GM13977 (cell line): ENCODE measurements around the gene R3HDML.
"Not testable (repeated sequence)": the region's sequence is repeated elsewhere in the genome, so short reads cannot be mapped to it uniquely, and the experiment has no call there.

ENCODE experiments used
- DNase-seq: peaks from one replicate; pipeline ENCODE4 v3.0.0; 2012; ENCODE audit warnings: low spot score
- in situ Hi-C: fragments of 300-500 bp; cut with MboI; formaldehyde crosslinking; loops from one replicate; pipeline ENCODE4 v1.12.0; 2022; ENCODE audit warnings: low sequenced_read_pairs, low pct_unique_long_range_greater_than_20kb, mixed read lengths, inconsistent platforms; ENCODE audit not compliant: unreplicated experiment
- TF ChIP-seq, protein P1 (sequence below): IDR thresholded peaks from 2 replicates; pipeline ENCODE4 v1.5.1; 2012; ENCODE audit warnings: mild to moderate bottlenecking, control low read depth; ENCODE audit not compliant: insufficient read depth; ENCODE audit errors: extremely low read depth, missing control alignments

R3HDML gene

DNA sequence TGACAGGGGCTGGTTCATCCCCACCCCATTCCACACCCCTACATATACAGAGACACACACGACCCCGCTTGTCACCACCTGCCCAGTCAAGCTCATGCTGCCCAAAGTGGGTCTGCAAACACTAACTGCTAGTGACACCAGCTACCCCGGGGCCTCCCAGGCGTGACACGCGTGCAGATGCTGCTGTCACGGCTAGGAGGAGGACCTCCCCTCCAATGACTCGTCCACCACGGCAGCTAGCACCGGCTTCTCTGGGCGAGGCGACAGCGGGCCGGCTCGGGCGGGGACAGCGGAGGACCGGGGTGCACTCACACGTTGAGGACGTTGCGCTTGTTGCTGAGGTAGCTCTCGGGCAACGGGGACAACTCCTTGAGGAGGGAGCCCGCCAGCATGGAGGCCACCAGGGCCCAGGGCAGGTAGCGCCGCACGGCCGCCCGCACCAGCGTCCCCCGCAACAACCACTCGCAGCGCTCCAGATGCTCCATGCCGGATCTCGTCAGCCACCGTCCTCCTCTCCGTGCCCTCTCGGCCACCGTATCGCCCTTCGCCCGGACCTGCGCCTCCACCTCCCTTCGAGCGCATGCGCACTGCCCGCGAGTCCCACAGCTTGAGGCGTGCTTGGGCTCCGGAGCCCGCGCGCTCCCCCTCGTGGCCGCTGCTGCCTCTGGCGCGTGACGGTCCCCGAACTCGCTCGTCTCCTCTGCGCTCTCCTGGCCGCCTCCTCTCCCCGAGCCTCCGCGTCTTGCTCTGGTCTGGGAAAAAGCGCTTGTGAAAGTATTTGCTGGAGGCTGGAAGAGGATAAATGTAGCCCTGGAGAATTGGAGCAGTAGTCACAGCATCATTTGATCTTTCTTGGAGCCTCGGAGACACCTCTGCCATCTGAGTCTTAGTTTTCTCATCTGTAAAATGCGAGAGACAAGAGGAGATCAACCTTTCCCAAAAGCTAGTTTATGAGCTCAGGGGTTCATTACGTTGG lies 25.9 kb upstream of the R3HDML start, which contains the start of gene FITM2:
TSS of gene FITM2 (minus strand) at position 539 of the 976 bp plus-strand sequence. CDS start at position 485, 54 bp downstream.
- TF ChIP-seq, protein P1, sequence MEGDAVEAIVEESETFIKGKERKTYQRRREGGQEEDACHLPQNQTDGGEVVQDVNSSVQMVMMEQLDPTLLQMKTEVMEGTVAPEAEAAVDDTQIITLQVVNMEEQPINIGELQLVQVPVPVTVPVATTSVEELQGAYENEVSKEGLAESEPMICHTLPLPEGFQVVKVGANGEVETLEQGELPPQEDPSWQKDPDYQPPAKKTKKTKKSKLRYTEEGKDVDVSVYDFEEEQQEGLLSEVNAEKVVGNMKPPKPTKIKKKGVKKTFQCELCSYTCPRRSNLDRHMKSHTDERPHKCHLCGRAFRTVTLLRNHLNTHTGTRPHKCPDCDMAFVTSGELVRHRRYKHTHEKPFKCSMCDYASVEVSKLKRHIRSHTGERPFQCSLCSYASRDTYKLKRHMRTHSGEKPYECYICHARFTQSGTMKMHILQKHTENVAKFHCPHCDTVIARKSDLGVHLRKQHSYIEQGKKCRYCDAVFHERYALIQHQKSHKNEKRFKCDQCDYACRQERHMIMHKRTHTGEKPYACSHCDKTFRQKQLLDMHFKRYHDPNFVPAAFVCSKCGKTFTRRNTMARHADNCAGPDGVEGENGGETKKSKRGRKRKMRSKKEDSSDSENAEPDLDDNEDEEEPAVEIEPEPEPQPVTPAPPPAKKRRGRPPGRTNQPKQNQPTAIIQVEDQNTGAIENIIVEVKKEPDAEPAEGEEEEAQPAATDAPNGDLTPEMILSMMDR = peak; percentile 99
- in situ Hi-C loops = loop anchor here (10.0 kb wide), 1 partner anchor 96 kb away; the partner anchor contains the start of gene OSER1
- peak; percentile 99 for DNase-seq

DNA sequence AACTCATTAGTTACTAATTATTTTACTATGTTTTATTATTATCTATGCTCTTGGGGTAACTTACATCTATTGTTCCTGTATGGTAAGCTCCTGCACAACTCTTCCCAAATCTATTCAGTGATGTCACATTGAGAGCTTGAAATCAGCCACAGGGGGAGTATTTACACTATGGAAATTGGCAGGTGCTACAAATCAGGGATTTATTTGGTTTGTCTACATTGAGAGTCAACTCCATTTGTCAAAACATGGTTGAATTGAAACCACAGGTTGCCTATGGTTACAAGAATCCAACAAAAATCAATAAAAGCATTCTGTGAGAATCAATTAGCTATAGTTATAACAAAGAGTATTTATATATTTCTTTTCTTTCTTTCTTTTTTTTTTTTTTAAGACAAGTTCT lies 22.0 kb upstream of the R3HDML start:
- in situ Hi-C loops = loop anchor here (10.0 kb wide), 1 partner anchor 100 kb away; the partner anchor contains the start of gene OSER1
- no peak for DNase-seq
- TF ChIP-seq, protein P1 = no peak

DNA sequence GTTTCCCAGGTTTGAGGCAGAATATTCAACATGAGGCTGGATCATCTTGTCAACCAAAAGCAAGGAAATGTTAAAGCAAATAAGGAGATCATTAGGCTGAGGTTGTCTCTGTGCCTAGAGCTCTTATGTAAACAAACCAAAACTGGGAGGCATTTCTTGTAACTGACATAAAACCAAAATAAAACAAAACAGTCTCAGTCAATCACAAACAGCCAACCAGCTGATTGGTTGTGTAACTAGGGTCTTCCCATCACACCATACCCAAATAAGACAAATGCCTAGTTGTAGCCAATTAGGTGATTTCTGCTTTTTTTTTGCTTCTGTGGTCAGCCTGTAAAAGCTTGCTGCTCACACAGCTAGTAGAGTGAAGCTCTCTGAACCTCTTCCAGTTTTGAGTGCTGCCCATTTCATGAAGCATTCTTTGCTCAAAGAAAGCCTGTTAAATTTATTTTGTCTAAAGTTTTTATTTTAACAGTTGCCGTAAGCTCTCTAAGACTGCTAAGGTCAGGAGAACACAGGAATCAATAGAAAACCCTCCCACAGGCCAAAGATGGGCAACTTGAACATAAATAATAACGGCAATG lies 16.9 kb upstream of the R3HDML start:
- in situ Hi-C loops = loop anchor here (10.0 kb wide), 1 partner anchor 105 kb away; the partner anchor contains the start of gene OSER1
- no peak for DNase-seq
- TF ChIP-seq, protein P1 = no peak

DNA sequence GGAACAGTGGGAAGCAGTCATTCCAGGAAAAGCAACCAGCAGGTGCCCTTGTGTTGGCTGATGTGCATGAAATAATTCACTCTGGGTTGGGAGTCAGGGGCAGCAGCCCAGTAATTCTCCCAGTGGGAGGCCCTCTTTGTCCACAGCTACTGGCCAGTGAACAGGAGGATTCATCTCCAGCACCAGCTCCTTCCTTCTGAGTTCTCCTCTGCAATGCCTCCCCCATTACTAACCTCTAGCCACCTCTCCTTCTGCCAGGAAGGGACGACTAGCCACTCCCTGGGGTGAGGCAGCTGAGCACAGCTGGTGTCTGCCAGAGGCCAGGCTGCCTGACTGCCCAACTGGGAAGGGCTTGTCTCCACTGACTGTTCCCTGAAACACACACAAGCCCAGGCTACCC lies 12.5 kb upstream of the R3HDML start:
- no peak for DNase-seq
- in situ Hi-C loops = no loop called here

DNA sequence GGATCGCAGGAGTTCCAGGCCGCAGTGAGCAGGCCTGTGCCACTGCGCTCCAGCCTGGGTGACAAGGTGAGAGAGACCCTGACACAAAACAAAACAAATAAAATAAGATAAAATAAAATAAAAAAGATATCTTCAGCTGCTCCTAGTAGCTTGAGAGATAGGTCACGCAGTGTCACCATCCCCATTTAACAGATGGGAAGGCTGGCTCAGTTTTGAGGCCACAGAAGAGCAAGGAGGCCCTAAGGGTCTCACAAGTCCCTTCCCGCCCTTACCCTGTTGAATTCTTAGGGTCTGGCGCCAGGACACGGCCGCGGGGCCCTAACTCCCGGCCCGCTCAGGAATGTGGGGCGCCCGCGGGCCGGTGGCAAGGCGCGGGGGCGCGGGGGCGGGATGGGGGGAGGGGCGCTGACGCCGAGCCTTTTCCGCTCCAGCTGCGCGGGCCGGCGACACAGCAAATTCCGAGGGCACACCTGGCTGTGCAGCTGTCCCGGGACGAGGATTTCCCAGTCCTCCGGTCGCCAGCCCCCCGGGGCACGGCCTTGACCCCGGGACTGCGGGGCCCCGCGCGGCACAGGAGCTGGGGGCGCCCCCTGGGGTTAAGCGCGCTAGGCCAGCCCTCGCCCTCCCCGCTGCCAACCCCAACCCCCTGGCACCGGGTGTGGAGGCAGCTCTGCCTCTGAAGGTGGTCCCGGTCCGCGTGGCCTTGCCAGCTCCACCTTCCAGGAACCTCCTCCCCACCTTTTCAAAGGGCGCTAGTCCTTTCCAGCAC lies 10.3 kb upstream of the R3HDML start:
- TF ChIP-seq, protein P1 = no peak
- DNase-seq = no peak
- in situ Hi-C loops = no loop called here

More for the DNA sequence above, 12.5 kb upstream of the R3HDML start:
- TF ChIP-seq, protein P1 = no peak

DNA sequence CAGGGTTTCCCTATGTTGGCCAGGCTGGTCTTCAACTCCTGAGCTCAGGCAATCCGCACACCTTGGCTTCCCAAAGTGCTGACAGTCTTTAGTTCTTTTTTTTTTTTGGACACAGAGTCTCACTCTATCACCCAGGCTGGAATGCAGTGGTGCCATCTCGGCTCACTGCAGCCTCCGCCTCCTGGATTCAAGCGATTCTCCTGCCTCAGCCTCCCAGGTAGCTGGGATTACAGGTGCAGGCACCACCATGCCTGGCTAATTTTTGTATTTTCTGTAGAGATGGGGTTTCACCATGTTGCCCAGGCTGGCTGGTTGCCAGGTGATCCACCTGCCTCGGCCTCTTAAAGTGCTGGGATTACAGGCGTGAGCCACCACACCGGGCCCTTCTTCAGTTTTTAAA lies 9.1 kb upstream of the R3HDML start:
- in situ Hi-C loops = not testable (repeated sequence)

More for the DNA sequence above, 9.1 kb upstream of the R3HDML start:
- not testable (repeated sequence) for DNase-seq
